ENCODE measurements around the gene DCLK1. TPM values are rescaled to one million over a fixed set of nuclear protein-coding genes. Genes with fewer than 3 reads are reported as not detected.

Gene DCLK1
- total RNA-seq, 1 donor from 2014 or later, result under 0.01 TPM

GRCh38 chr13:35763782-35764123, 367.4 kb downstream of the DCLK1 start:
- Histone ChIP-seq H3K27me3 (ENCODE audit: control insufficient read depth, insufficient read depth, low read length) (no peaks in the 10 kb centered on the region), H3K36me3 (ENCODE audit: control insufficient read depth, insufficient read depth, low read length) (no peaks in the 10 kb centered on the region), H3K4me3 (ENCODE audit: low read depth, low read length) (no peak overlapping the region)
- DNase-seq (ENCODE audit: low read depth) (no peak), FAIRE-seq (no peak)
- TF ChIP-seq CTCF (IDR thresholded peaks at IDR 0.05; ENCODE audit: insufficient read depth, low read length, severe bottlenecking), result no peak

DNA sequence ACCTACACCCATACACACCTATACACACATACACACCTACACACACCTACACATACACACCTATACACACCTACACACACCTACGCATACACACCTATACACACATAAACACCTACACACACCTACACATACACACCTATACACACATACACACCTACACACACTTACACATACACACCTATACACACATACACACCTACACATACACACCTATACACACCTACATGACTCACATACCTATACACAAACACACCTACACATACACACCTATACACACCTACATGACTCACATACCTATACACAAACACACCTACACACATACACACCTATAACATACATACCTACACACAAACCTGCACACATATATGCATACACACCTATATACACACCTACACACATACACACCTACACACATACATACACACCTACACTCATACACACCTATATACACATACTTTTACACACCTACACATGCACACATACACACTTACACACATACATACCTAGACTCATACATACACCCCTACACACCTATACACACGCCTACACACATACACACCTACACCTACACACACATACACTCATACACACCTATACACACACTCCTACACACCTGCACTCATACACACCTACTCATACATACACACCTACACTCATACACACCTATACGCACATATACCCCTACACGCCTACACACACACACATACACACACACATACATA, 368.0 kb downstream of the DCLK1 start:
- Histone ChIP-seq H3K4me3 (ENCODE audit: low read depth, low read length) (no peak overlapping the region), H3K27me3 (ENCODE audit: control insufficient read depth, insufficient read depth, low read length) (no peaks in the 10 kb centered on the region), H3K36me3 (ENCODE audit: control insufficient read depth, insufficient read depth, low read length) (no peaks in the 10 kb centered on the region)
- FAIRE-seq, result peak; percentile 95
- no peak for DNase-seq (ENCODE audit: low read depth)
- no peak for TF ChIP-seq CTCF (IDR thresholded peaks at IDR 0.05; ENCODE audit: insufficient read depth, low read length, severe bottlenecking)

DNA sequence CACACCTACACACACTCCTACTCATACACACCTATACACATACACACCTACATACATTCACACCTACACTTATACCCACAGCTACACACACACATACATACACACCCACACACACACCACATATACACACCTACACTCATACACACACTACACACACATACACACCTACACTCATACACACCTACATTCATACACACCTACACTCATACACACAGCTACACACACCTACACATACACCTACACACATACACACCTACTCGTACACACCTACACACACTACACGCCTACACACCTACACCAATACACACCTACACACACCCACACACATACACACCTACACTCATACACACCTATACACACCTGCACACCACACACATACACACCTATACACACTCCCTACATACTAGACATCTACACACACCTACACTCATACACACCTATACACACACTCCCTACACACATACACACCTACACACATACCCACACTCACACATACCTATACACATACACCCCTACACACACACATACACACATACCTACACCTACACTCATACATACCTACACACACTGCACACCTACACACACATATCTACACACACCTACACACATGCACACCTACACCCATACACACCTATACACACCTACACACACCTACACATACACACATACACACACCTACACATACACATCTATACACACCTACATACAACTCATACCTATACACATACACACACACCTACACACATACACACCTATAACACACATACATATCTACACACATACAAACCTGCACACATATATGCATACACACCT, 369.5 kb downstream of the DCLK1 start:
- Histone ChIP-seq H3K4me3 (ENCODE audit: low read depth, low read length) (no peak overlapping the region), H3K27me3 (ENCODE audit: control insufficient read depth, insufficient read depth, low read length) (no peaks in the 10 kb centered on the region), H3K36me3 (ENCODE audit: control insufficient read depth, insufficient read depth, low read length) (no peaks in the 10 kb centered on the region)
- no peak for TF ChIP-seq CTCF (IDR thresholded peaks at IDR 0.05; ENCODE audit: insufficient read depth, low read length, severe bottlenecking)
- FAIRE-seq (peak; percentile 94), DNase-seq (ENCODE audit: low read depth) (no peak)

DNA sequence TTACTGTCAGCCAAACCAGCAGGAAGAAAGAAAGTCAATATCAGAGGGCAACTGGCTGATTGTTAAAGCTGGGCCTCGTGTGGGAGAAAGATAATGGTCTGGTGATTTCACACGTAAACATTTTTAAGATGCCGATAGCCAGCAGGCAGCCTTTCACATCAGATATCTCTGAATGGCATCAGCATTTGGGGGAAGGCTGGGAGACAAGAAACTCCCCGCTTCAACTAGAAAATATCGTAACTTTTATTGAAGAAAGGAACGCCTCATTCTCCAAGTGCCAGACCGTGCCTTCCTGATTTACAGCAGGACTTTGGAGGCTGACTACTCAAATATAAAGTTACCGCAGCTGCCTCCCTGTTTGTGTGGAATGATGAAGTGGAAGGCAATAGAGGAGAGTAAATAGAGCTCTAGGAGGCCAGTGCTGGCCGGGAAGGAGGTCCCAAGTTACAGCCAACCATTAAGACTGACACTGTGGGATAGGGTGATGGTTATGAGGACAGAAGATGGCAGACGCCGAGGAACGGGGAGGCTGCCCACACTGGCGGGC, 370.4 kb downstream of the DCLK1 start:
- DNase-seq (ENCODE audit: low read depth) (no peak), FAIRE-seq (no peak)
- Histone ChIP-seq H3K27me3 (ENCODE audit: control insufficient read depth, insufficient read depth, low read length) (no peaks in the 10 kb centered on the region), H3K36me3 (ENCODE audit: control insufficient read depth, insufficient read depth, low read length) (no peaks in the 10 kb centered on the region), H3K4me3 (ENCODE audit: low read depth, low read length) (no peak overlapping the region)
- TF ChIP-seq CTCF (IDR thresholded peaks at IDR 0.05; ENCODE audit: insufficient read depth, low read length, severe bottlenecking), result no peak

DNA sequence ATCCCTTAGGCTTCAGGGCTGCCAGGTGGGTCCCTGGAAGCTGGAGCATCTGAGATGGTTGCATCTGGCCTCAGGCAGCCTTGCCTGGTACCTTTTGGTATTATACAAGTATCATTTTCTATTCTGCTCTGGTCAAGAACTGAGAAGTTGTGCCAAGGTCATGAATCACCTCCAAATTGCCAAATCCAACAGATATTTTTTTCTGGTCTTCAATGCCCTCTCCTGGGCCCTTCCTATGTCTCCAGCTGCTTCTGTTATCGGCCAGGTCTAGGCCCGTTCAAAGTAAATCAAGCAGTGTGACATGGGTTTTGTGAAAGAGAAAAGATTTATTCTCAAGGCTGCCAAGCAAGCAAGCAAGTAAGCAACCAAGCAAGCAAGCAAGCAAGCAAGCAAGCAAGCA, 383.6 kb downstream of the DCLK1 start:
- Histone ChIP-seq H3K27me3 (ENCODE audit: control insufficient read depth, insufficient read depth, low read length) (peaks cover 3% of the 10 kb centered on the region), H3K4me3 (ENCODE audit: low read depth, low read length) (no peak overlapping the region), H3K36me3 (ENCODE audit: control insufficient read depth, insufficient read depth, low read length) (no peaks in the 10 kb centered on the region)
- no peak for TF ChIP-seq CTCF (IDR thresholded peaks at IDR 0.05; ENCODE audit: insufficient read depth, low read length, severe bottlenecking)
- no peak for FAIRE-seq
- no peak for DNase-seq (ENCODE audit: low read depth)
